ENCODE measurements around the gene FKBP1A.
"Not testable (repeated sequence)": the region's sequence is repeated elsewhere in the genome, so short reads cannot be mapped to it uniquely, and the experiment has no call there.

The FKBP1A gene

DNA sequence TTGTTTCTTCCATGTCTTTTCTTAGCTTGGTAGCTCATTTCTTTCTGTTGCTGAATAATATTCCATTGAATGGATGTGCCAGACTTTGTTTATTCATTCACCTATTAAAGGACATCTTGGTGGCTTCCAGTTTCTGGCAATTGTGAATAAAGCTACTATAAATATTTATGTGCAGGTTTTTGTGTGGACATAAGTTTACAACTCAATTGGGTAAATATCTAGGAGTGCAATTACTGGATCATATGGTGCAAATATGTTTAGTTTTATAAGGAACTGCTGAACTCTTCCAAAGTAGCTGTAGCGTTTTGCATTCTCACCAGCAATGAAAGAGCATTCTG lies 47.1 kb downstream of the FKBP1A start:
- no peaks in the 10 kb centered on the region for H3K27me3 ChIP-seq (ENCODE audit: low read depth, low read length)
- no peaks in the 10 kb centered on the region for H3K79me2 ChIP-seq (ENCODE audit: low read length)
- no peaks in the 10 kb centered on the region for H3K9me3 ChIP-seq (ENCODE audit: insufficient read depth, low read length)
- TF ChIP-seq EZH2phosphoT487 (IDR thresholded peaks at IDR 0.05; ENCODE audit: low read depth): no peak
- TF ChIP-seq, protein P1, sequence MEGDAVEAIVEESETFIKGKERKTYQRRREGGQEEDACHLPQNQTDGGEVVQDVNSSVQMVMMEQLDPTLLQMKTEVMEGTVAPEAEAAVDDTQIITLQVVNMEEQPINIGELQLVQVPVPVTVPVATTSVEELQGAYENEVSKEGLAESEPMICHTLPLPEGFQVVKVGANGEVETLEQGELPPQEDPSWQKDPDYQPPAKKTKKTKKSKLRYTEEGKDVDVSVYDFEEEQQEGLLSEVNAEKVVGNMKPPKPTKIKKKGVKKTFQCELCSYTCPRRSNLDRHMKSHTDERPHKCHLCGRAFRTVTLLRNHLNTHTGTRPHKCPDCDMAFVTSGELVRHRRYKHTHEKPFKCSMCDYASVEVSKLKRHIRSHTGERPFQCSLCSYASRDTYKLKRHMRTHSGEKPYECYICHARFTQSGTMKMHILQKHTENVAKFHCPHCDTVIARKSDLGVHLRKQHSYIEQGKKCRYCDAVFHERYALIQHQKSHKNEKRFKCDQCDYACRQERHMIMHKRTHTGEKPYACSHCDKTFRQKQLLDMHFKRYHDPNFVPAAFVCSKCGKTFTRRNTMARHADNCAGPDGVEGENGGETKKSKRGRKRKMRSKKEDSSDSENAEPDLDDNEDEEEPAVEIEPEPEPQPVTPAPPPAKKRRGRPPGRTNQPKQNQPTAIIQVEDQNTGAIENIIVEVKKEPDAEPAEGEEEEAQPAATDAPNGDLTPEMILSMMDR (IDR thresholded peaks at IDR 0.05; ENCODE audit: low read depth, low read length): no peak
- H3K36me3 ChIP-seq (replicated peaks; ENCODE audit: low read depth, low read length): peaks cover 3% of the 10 kb centered on the region
- no peaks in the 10 kb centered on the region for H3K4me1 ChIP-seq (ENCODE audit: low read length)
- H3K9ac ChIP-seq (ENCODE audit: low read length): no peak overlapping the region
- H4K20me1 ChIP-seq (ENCODE audit: insufficient read depth, low read length): no peaks in the 10 kb centered on the region
- no peak overlapping the region for H2AFZ ChIP-seq (ENCODE audit: low read depth, low read length)
- H3K4me3 ChIP-seq (ENCODE audit: low read length): no peak overlapping the region
- H3K27ac ChIP-seq (ENCODE audit: low read length): no peak overlapping the region
- no peak overlapping the region for H3K4me2 ChIP-seq (ENCODE audit: low read length)

DNA sequence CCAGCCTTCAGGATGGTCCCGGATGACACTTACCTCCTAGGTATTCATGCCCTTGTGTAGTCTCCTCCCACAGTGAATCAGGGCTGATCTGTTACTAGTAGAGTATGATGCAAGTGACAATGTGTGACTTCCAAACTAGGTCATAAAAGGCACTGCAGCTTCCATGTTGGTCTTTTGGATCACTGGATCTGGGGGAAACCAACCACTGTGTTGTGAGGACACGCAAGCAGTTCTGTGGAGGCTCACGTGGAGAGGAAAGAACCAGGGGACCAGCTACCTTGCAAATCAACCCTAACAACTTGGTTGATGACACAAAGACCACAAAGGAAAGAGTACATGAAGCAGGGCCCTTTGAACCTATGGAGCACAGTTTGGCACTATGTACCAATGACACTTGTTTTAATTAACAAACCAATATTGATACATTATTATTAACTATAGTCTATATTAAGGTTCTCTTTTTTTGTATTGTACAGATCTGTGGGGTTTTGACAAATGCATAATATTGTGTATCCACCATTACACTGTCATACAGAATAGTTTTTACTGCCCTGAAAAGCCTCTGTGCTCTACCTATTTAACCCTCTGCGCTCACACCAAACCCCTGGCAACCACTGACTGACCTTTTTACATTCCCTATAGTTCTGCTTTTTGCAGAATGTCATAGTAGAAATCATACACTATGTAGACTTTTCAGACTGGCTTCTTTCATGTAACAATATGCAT lies 47.7 kb downstream of the FKBP1A start:
- Histone ChIP-seq H2AFZ (ENCODE audit: low read depth, low read length) (no peak overlapping the region), H3K9me3 (ENCODE audit: insufficient read depth, low read length) (no peaks in the 10 kb centered on the region), H3K36me3 (replicated peaks; ENCODE audit: low read depth, low read length) (peaks cover 3% of the 10 kb centered on the region), H3K4me2 (ENCODE audit: low read length) (no peak overlapping the region), H3K4me3 (ENCODE audit: low read length) (no peak overlapping the region), H3K9ac (ENCODE audit: low read length) (no peak overlapping the region), H3K27me3 (ENCODE audit: low read depth, low read length) (no peaks in the 10 kb centered on the region), H3K79me2 (ENCODE audit: low read length) (no peaks in the 10 kb centered on the region), H4K20me1 (ENCODE audit: insufficient read depth, low read length) (0 out of 2 replicates have a peak, but pooled peaks cover under 1% of the 10 kb centered on the region), H3K4me1 (ENCODE audit: low read length) (no peaks in the 10 kb centered on the region), H3K27ac (ENCODE audit: low read length) (no peak overlapping the region)
- TF ChIP-seq, protein P1 (IDR thresholded peaks at IDR 0.05; ENCODE audit: low read depth, low read length): no peak
- no peak for TF ChIP-seq EZH2phosphoT487 (IDR thresholded peaks at IDR 0.05; ENCODE audit: low read depth)

DNA sequence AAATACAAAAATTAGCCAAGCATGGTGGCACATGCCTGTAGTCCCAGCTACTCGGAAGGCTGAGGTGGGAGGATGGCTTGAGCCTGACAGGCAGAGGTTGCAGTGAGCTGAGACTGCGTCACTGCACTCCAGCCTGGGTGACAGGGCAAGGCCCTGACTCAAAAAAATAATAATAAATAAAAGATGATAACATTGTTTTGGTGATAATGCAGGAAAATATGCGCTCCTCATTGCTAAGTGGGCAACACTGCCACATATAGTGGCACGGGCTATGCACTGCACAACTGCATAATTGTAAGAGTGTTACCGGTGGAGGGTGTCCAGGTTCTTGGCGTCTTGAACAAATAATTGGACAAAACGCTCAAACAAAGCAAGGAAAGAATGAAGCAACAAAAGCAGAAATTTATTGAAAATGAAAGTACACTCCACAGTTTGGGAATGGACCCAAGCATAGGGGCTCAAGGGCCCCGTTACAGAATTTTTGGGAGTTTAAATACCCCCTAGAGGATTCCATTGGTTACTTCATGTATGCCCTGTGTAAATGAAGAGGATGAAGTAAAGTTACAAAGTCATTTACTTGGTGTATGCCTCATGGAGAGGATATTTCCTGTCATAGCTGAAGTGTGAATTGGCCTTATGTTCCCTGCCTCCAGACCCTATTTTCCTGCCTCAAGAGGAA lies 49.3 kb downstream of the FKBP1A start:
- not testable (repeated sequence) for H3K36me3 ChIP-seq (replicated peaks; ENCODE audit: low read depth, low read length); H3K27ac ChIP-seq (ENCODE audit: low read length); H3K9ac ChIP-seq (ENCODE audit: low read length); H3K4me3 ChIP-seq (ENCODE audit: low read length); H3K27me3 ChIP-seq (ENCODE audit: low read depth, low read length); H3K9me3 ChIP-seq (ENCODE audit: insufficient read depth, low read length); H3K4me2 ChIP-seq (ENCODE audit: low read length); H3K4me1 ChIP-seq (ENCODE audit: low read length); H3K79me2 ChIP-seq (ENCODE audit: low read length); H2AFZ ChIP-seq (ENCODE audit: low read depth, low read length); H4K20me1 ChIP-seq (ENCODE audit: insufficient read depth, low read length)

DNA sequence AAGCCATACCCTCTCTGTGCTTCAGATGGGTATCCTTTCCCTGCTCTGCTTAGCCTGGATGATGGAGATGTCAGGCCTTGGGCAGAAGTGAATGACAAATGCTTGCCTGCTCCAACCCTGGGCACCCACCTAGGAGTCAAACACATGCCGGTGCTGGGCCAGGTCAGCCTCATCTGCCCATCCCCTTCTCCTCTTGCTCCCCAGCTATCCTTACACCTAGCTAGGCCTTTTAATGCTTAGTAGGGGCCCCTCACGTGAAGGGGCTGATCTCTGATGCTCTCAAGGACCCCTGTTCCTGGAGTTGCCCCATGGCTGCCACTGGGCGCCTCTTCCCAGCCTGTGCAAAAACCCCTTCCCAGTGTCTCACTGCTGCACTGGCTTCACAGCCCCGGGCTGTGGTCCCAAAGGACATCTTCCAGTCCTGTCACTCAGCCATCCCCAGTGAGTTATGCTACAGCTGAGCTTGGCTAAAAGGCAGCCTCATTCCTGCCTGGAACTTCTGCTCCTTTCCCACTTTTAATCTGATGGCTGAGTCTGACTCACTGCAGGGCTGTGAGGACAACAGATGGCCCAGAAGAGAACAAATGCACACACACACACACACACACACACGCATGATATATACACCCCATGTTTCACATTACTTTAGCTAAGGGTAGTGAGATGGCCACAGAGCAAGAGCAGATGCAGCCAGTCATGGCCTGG lies 51.1 kb downstream of the FKBP1A start:
- Histone ChIP-seq H3K4me3 (ENCODE audit: low read length) (no peak overlapping the region), H4K20me1 (ENCODE audit: insufficient read depth, low read length) (peaks cover 4% of the 10 kb centered on the region; the same call in 1 of the 2 replicates), H3K9me3 (ENCODE audit: insufficient read depth, low read length) (no peaks in the 10 kb centered on the region), H2AFZ (ENCODE audit: low read depth, low read length) (no peak overlapping the region), H3K27me3 (ENCODE audit: low read depth, low read length) (no peaks in the 10 kb centered on the region), H3K79me2 (ENCODE audit: low read length) (no peaks in the 10 kb centered on the region), H3K36me3 (replicated peaks; ENCODE audit: low read depth, low read length) (no peaks in the 10 kb centered on the region), H3K9ac (ENCODE audit: low read length) (no peak overlapping the region), H3K4me2 (ENCODE audit: low read length) (no peak overlapping the region), H3K4me1 (ENCODE audit: low read length) (peaks cover 9% of the 10 kb centered on the region), H3K27ac (ENCODE audit: low read length) (no peak overlapping the region)
- TF ChIP-seq, protein P1 (IDR thresholded peaks at IDR 0.05; ENCODE audit: low read depth, low read length): no peak
- TF ChIP-seq EZH2phosphoT487 (IDR thresholded peaks at IDR 0.05; ENCODE audit: low read depth): no peak

Data from OCI-LY3 (cell line).